Keratinocyte (primary cell): ENCODE results near the gene KCNH8.

Experiments
- EZH2 ChIP-seq: IDR thresholded peaks from one replicate; pipeline ENCODE4 v1.6.1; 2012; ENCODE audit warnings: inconsistent platforms, mild to moderate bottlenecking, low read length, moderate library complexity
- TF ChIP-seq, protein P1 (sequence below), 3 experiments: IDR thresholded peaks in 1 of 3; conservative IDR thresholded peaks in 1 of 3; optimal IDR thresholded peaks in 1 of 3; 2 replicates in 2 of 3; 3 replicates in 1 of 3; pipeline versions ENCODE3 to v1.5.1; 2011; ENCODE audit warnings: low read length in 3 of 3, mild to moderate bottlenecking in 3 of 3, moderate library complexity in 2 of 3, control low read depth in 1 of 3, inconsistent platforms in 1 of 3; ENCODE audit not compliant: insufficient read depth in 2 of 3; ENCODE audit errors: extremely low read depth in 1 of 3

DNA sequence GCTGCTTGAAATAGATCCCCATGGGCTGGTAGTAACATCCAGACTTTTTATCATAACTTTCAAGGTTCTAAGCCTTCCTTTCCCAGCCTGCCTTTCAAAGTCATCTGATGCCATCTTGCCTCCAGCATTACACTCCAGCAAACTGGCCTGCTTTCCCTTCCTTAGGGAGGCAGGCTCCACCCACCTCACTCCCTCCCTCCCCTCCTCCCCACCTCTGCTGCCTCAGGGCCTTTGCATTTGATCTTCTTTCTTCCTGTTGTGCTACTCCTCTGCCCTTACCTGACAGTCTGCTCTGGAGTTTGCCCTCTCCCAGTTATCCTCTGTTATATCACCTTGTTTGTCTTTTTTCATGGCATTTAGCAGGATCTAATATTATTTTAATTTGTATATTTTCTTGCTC, 319.5 kb downstream of the KCNH8 start:
- no peak for TF ChIP-seq EZH2
- TF ChIP-seq, protein P1, sequence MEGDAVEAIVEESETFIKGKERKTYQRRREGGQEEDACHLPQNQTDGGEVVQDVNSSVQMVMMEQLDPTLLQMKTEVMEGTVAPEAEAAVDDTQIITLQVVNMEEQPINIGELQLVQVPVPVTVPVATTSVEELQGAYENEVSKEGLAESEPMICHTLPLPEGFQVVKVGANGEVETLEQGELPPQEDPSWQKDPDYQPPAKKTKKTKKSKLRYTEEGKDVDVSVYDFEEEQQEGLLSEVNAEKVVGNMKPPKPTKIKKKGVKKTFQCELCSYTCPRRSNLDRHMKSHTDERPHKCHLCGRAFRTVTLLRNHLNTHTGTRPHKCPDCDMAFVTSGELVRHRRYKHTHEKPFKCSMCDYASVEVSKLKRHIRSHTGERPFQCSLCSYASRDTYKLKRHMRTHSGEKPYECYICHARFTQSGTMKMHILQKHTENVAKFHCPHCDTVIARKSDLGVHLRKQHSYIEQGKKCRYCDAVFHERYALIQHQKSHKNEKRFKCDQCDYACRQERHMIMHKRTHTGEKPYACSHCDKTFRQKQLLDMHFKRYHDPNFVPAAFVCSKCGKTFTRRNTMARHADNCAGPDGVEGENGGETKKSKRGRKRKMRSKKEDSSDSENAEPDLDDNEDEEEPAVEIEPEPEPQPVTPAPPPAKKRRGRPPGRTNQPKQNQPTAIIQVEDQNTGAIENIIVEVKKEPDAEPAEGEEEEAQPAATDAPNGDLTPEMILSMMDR (optimal IDR thresholded peaks at IDR 0.05 in 1 of 3, IDR thresholded peaks at IDR 0.05 in 1 of 3, conservative IDR thresholded peaks at IDR 0.05 in 1 of 3; ENCODE audit: extremely low read depth in 1 of 3, insufficient read depth in 2 of 3, low read length in 3 of 3): no peak
